NCI-H510A treated with DMSO at 0.1 percent for 48 hours (cell line): ENCODE measurements around the gene HEG1.

ENCODE experiments used
- DNase-seq: peaks from one replicate; lab custom pipeline; 2025; lab: John Stamatoyannopoulos, UW

The HEG1 gene

GRCh38 chr3:124942613-124943012, 113.2 kb downstream of the HEG1 start:
- no peak for DNase-seq

GRCh38 chr3:124941771-124942170, 114.0 kb downstream of the HEG1 start:
- DNase-seq: no peak

GRCh38 chr3:124939661-124940060, 116.1 kb downstream of the HEG1 start:
- DNase-seq: no peak

- DNase-seq: no peak
Observed at GRCh38 chr3:124938896-124939295, 116.9 kb downstream of the HEG1 start.

GRCh38 chr3:124937049-124937448, 118.7 kb downstream of the HEG1 start:
- no peak for DNase-seq

GRCh38 chr3:124935794-124936542, 119.8 kb downstream of the HEG1 start:
- no peak for DNase-seq

- no peak for DNase-seq
Observed at GRCh38 chr3:124935264-124935663, 120.5 kb downstream of the HEG1 start.

- no peak for DNase-seq
Observed at GRCh38 chr3:124934577-124934976, 121.2 kb downstream of the HEG1 start, which contains the start of gene MUC13. Gene MUC13 (minus strand): TSS chr3:124934751. CDS start chr3:124934712, 39 bp downstream.

GRCh38 chr3:124928333-124929202, 127.2 kb downstream of the HEG1 start:
- peak; percentile 62 for DNase-seq

GRCh38 chr3:124927574-124928045, 128.2 kb downstream of the HEG1 start:
- DNase-seq: no peak

GRCh38 chr3:124926426-124927101, 129.2 kb downstream of the HEG1 start:
- no peak for DNase-seq

GRCh38 chr3:124924741-124925140, 131.1 kb downstream of the HEG1 start:
- DNase-seq: no peak

GRCh38 chr3:124923833-124924232, 132.0 kb downstream of the HEG1 start:
- no peak for DNase-seq

- DNase-seq: no peak
Observed at GRCh38 chr3:124920718-124921117, 135.1 kb downstream of the HEG1 start.

- DNase-seq: no peak
Observed at GRCh38 chr3:124919756-124920155, 136.0 kb downstream of the HEG1 start.

GRCh38 chr3:124918524-124918923, 137.3 kb downstream of the HEG1 start:
- DNase-seq: no peak

- DNase-seq: no peak
Observed at GRCh38 chr3:124916837-124917409, 138.9 kb downstream of the HEG1 start.
